A673 (cell line): Measurements from ENCODE around the gene LMO2. TPM values are rescaled to one million over a fixed set of nuclear protein-coding genes. Genes with fewer than 3 reads are reported as not detected.

Experiments used
- BruUV-seq: library from RNA; stranded (reverse); fragments of 400-500 nt; replicated peaks from 2 replicates; lab custom pipeline; 2021; lab: Mats Ljungman, UMichigan
- CTCF ChIA-PET: fragments of 300-600 bp; sonication (Branson Sonifier 250); formaldehyde crosslinking; loops from one replicate; lab custom pipeline; 2022; ENCODE audit warnings: antibody characterized with exemption; lab: Charles Lee
- POLR2A ChIA-PET: fragments of 300-600 bp; sonication (Branson Sonifier 250); formaldehyde crosslinking; loops from one replicate; lab custom pipeline; 2022; ENCODE audit warnings: antibody characterized with exemption; ENCODE audit not compliant: low non-redundant PET; lab: Charles Lee
- DNase-seq: peaks from one replicate; pipeline ENCODE4 v3.0.0-alpha.2; 2015; ENCODE audit warnings: low spot score
- H3K27ac ChIP-seq: fragments of 200-600 bp; sonication (generic); 2 replicates; pipeline ENCODE4 v1.5.1; 2016; ENCODE audit warnings: mixed run types, low read depth, mild to moderate bottlenecking, mixed read lengths, antibody characterized with exemption, low read length; ENCODE audit not compliant: poor library complexity, severe bottlenecking
- H3K27me3 ChIP-seq: fragments of 200-600 bp; sonication (generic); replicated peaks from 2 replicates; pipeline ENCODE4 v1.6.1; 2017; ENCODE audit warnings: mixed run types, low read depth, mild to moderate bottlenecking, mixed read lengths, antibody characterized with exemption, low read length; ENCODE audit not compliant: insufficient read depth, poor library complexity
- H3K36me3 ChIP-seq: fragments of 200-600 bp; sonication (generic); 2 replicates; pipeline ENCODE4 v1.6.1; 2016; ENCODE audit warnings: mixed run types, mild to moderate bottlenecking, mixed read lengths, antibody characterized with exemption, low read length; ENCODE audit not compliant: insufficient read depth, poor library complexity, severe bottlenecking
- H3K4me1 ChIP-seq: fragments of 200-600 bp; sonication (generic); 2 replicates; pipeline ENCODE4 v1.6.1; 2017; ENCODE audit warnings: mixed run types, mild to moderate bottlenecking, mixed read lengths, antibody characterized with exemption, low read length; ENCODE audit not compliant: insufficient read depth, poor library complexity, severe bottlenecking
- H3K4me3 ChIP-seq: fragments of 200-600 bp; sonication (generic); 2 replicates; pipeline ENCODE4 v1.5.1; 2016; ENCODE audit warnings: low read depth, mixed run types, mild to moderate bottlenecking, mixed read lengths, low read length; ENCODE audit not compliant: poor library complexity, severe bottlenecking
- H3K9me3 ChIP-seq: fragments of 200-600 bp; sonication (generic); 2 replicates; pipeline ENCODE4 v1.6.1; 2016; ENCODE audit warnings: mixed run types, low read depth, mild to moderate bottlenecking, mixed read lengths, antibody characterized with exemption, low read length; ENCODE audit not compliant: poor library complexity, severe bottlenecking
- CTCF ChIP-seq: fragments of 300-800, 200-600 bp; sonication (generic); conservative IDR thresholded peaks from 2 replicates; pipeline ENCODE4 v1.5.1; 2017; ENCODE audit warnings: low read depth, mild to moderate bottlenecking, antibody characterized with exemption, low read length, moderate library complexity, mixed read lengths
- EZH2 ChIP-seq: fragments of 200-600 bp; sonication (generic); IDR thresholded peaks from 2 replicates; pipeline ENCODE4 v1.6.1; 2017; ENCODE audit warnings: borderline replicate concordance, low read depth, mild to moderate bottlenecking, mixed read lengths, antibody characterized with exemption, low read length; ENCODE audit not compliant: poor library complexity, severe bottlenecking
- intact Hi-C: fragments of 100-400 bp; cut with micrococcal nuclease; formaldehyde crosslinking; loops from one replicate; pipeline ENCODE4 v1.10.0; 2022; ENCODE audit not compliant: unreplicated experiment
- total RNA-seq: library from RNA; stranded (reverse); gene quantifications from 2 replicates; pipeline ENCODE4 v1.2.3, GENCODE V29; 2021

The LMO2 gene
- total RNA-seq, 1 experiment from 2014 or later = 39.0 TPM

- Histone ChIP-seq H3K4me3 (peak overlapping the region; percentile 76), H3K27ac (peak overlapping the region; percentile 70), H3K27me3 (no peaks in the 10 kb centered on the region), H3K4me1 (peaks cover 48% of the 10 kb centered on the region), H3K9me3 (no peaks in the 10 kb centered on the region), H3K36me3 (no peaks in the 10 kb centered on the region)
- DNase-seq = peak; percentile 88
- intact Hi-C loops = loop anchor here (2.0 kb wide), 1 partner anchor 61 kb away; no protein-coding TSS in a partner anchor
- no TSS peak for BruUV-seq
- ChIA-PET POLR2A (interaction anchor here (0.6 kb wide), 3 partner anchors 9 to 186 kb away, joined by 3 to 7 read pairs (median 3); no protein-coding TSS in a partner anchor), CTCF (interaction anchor here (0.7 to 1.3 kb wide), 4 partner anchors 60 to 101 kb away, joined by 4 to 9 read pairs (median 6); no protein-coding TSS in a partner anchor)
- TF ChIP-seq CTCF (no peak), EZH2 (no peak)
Observed at GRCh38 chr11:33869481-33870422, 22.1 kb downstream of the LMO2 start.

DNA sequence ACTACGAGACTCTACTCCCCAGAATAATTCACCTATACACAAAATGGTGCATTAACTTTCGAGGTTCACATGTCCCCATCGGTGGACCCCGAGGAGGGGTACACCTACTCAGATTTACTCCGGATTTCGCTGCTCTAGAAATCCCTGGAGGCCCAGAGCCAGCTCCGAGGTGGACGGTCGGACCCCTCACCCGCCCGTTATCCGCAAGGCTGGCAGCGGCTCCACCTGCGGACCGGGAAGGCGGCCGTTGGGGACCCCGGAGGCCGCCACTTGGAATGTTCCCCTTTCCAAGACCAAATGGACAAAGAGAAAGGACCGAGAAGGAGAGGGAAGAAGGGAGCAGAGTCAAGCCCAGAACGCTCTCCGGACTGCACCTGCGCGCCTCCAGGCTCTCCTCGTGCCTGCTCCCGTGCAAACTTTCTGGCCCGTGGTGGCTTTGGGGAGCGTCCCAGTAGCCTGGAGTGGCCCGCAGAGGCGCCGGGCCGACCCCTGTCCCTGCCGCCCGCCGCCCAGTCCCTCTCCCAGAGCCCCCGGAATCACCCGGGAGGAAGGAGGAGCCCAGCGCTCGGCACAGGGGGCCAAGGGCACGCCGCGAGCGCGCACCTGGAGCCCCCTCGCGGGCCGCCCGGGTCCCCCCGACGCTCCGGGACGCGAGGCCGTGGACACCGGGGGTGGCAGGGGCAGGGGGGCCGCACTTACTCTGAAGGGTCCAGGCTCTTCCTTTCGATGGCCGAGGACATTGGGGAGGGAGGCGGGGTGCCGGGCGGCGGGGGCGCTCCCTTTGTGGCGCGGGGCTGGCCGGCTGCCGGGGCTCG lies 23.0 kb downstream of the LMO2 start:
- POLR2A ChIA-PET = interaction anchor here (0.6 kb wide), 2 partner anchors 18 to 186 kb away, joined by 3 read pairs; no protein-coding TSS in a partner anchor
- Histone ChIP-seq H3K27me3 (no peaks in the 10 kb centered on the region), H3K36me3 (no peaks in the 10 kb centered on the region), H3K27ac (peak overlapping the region; percentile 70), H3K9me3 (no peaks in the 10 kb centered on the region), H3K4me1 (peaks cover 47% of the 10 kb centered on the region), H3K4me3 (peak overlapping the region; percentile 76)
- no TSS peak for BruUV-seq
- intact Hi-C loops = no loop called here
- TF ChIP-seq CTCF (no peak), EZH2 (no peak)
- CTCF ChIA-PET = interaction anchor here (0.7 to 1.7 kb wide), 6 partner anchors 60 to 118 kb away, joined by 4 to 9 read pairs (median 4); no protein-coding TSS in a partner anchor
- DNase-seq = peak; percentile 50
